Measurements from ENCODE around the gene FAM98A. TPM values are rescaled to one million over a fixed set of nuclear protein-coding genes. Genes with fewer than 3 reads are reported as not detected.

The FAM98A gene
- total RNA-seq, 2 donors from 2014 or later: 51.5 to 95.9 TPM

GRCh38 chr2:33607251-33607721, 8.2 kb upstream of the FAM98A start:
- H3K36me3 Mint-ChIP-seq: no peaks in the 10 kb centered on the region
- no peak overlapping the region for H3K27ac Mint-ChIP-seq
- no peak overlapping the region for H3K4me3 Mint-ChIP-seq
- peaks cover 6 to 7% of the 10 kb centered on the region in 2 donors for H3K27me3 Mint-ChIP-seq
- H3K4me1 Mint-ChIP-seq (ENCODE audit: low read depth in 2 of 2): no peaks in the 10 kb centered on the region
- no peaks in the 10 kb centered on the region for H3K9me3 Mint-ChIP-seq
- no peak for ATAC-seq
- DNase-seq (ENCODE audit: low spot score): no peak

- no peak for ATAC-seq
- Mint-ChIP-seq H3K27ac (no peak overlapping the region), H3K27me3 (peaks cover 6 to 7% of the 10 kb centered on the region in 2 donors), H3K4me3 (no peak overlapping the region), H3K4me1 (ENCODE audit: low read depth in 2 of 2) (no peaks in the 10 kb centered on the region), H3K9me3 (no peaks in the 10 kb centered on the region), H3K36me3 (no peaks in the 10 kb centered on the region)
- DNase-seq (ENCODE audit: low spot score): no peak
These were observed 7.5 kb upstream of the FAM98A start for GRCh38 chr2:33606622-33607021.

GRCh38 chr2:33606100-33606499, 7.0 kb upstream of the FAM98A start:
- Mint-ChIP-seq H3K27ac (no peak overlapping the region), H3K4me3 (no peak overlapping the region), H3K36me3 (no peaks in the 10 kb centered on the region), H3K9me3 (no peaks in the 10 kb centered on the region), H3K4me1 (ENCODE audit: low read depth in 2 of 2) (no peaks in the 10 kb centered on the region), H3K27me3 (peaks cover 6 to 7% of the 10 kb centered on the region in 2 donors)
- ATAC-seq (no peak), DNase-seq (ENCODE audit: low spot score) (no peak)

GRCh38 chr2:33605056-33605455, 6.0 kb upstream of the FAM98A start:
- DNase-seq (ENCODE audit: low spot score) (no peak), ATAC-seq (no peak)
- H3K36me3 Mint-ChIP-seq: no peaks in the 10 kb centered on the region
- no peaks in the 10 kb centered on the region for H3K4me1 Mint-ChIP-seq (ENCODE audit: low read depth in 2 of 2)
- no peak overlapping the region for H3K4me3 Mint-ChIP-seq
- no peaks in the 10 kb centered on the region for H3K9me3 Mint-ChIP-seq
- no peak overlapping the region for H3K27ac Mint-ChIP-seq
- peaks cover 6 to 7% of the 10 kb centered on the region in 2 donors for H3K27me3 Mint-ChIP-seq

- Mint-ChIP-seq H3K4me3 (no peak overlapping the region), H3K36me3 (peaks cover 3% of the 10 kb centered on the region), H3K27ac (no peak overlapping the region), H3K4me1 (ENCODE audit: low read depth in 2 of 2) (peaks cover 9 to 13% of the 10 kb centered on the region in 2 donors), H3K9me3 (no peaks in the 10 kb centered on the region), H3K27me3 (peaks cover 6 to 7% of the 10 kb centered on the region in 2 donors)
- no peak for ATAC-seq
- no peak for DNase-seq (ENCODE audit: low spot score)
These were observed 4.3 kb upstream of the FAM98A start for GRCh38 chr2:33603416-33603815.

GRCh38 chr2:33602201-33602830, 3.2 kb upstream of the FAM98A start:
- DNase-seq (ENCODE audit: low spot score) (no peak), ATAC-seq (no peak)
- H3K4me3 Mint-ChIP-seq: no peak overlapping the region
- H3K27me3 Mint-ChIP-seq: peaks cover 6 to 7% of the 10 kb centered on the region in 2 donors
- H3K4me1 Mint-ChIP-seq (ENCODE audit: low read depth in 2 of 2): peaks cover 15 to 24% of the 10 kb centered on the region in 2 donors
- no peak overlapping the region for H3K27ac Mint-ChIP-seq
- no peaks in the 10 kb centered on the region for H3K9me3 Mint-ChIP-seq
- peaks cover 5% of the 10 kb centered on the region for H3K36me3 Mint-ChIP-seq

- Mint-ChIP-seq H3K27me3 (peaks cover 3 to 6% of the 10 kb centered on the region in 2 donors), H3K36me3 (peaks cover 9% of the 10 kb centered on the region), H3K9me3 (no peaks in the 10 kb centered on the region), H3K4me1 (ENCODE audit: low read depth in 2 of 2) (peaks cover 15 to 34% of the 10 kb centered on the region in 2 donors), H3K4me3 (peak overlapping the region; percentile 97), H3K27ac (peak overlapping the region; percentile 82 to 91)
- ATAC-seq (no peak), DNase-seq (ENCODE audit: low spot score) (no peak)
These were observed 769 bp upstream of the FAM98A start for GRCh38 chr2:33599943-33600192.

GRCh38 chr2:33598561-33599174, 431 bp downstream of the FAM98A start:
- Mint-ChIP-seq H3K27me3 (peaks cover 3 to 6% of the 10 kb centered on the region in 2 donors), H3K4me3 (peak overlapping the region; percentile 97), H3K36me3 (peaks cover 11% of the 10 kb centered on the region), H3K4me1 (ENCODE audit: low read depth in 2 of 2) (peaks cover 15 to 37% of the 10 kb centered on the region in 2 donors), H3K27ac (peak overlapping the region; percentile 82 to 91), H3K9me3 (no peaks in the 10 kb centered on the region)
- peak; percentile 20 to 62 for ATAC-seq
- no peak for DNase-seq (ENCODE audit: low spot score)

GRCh38 chr2:33597026-33597425, 2.1 kb downstream of the FAM98A start:
- H3K4me1 Mint-ChIP-seq (ENCODE audit: low read depth in 2 of 2): peaks cover 23 to 44% of the 10 kb centered on the region in 2 donors
- ATAC-seq (no peak), DNase-seq (ENCODE audit: low spot score) (no peak)
- no peaks in the 10 kb centered on the region for H3K27me3 Mint-ChIP-seq
- peak overlapping the region; percentile 97 for H3K4me3 Mint-ChIP-seq
- H3K36me3 Mint-ChIP-seq: peaks cover 20% of the 10 kb centered on the region
- H3K9me3 Mint-ChIP-seq: no peaks in the 10 kb centered on the region
- no peak overlapping the region for H3K27ac Mint-ChIP-seq

GRCh38 chr2:33595385-33595784, 3.7 kb downstream of the FAM98A start:
- Mint-ChIP-seq H3K27me3 (no peaks in the 10 kb centered on the region), H3K4me3 (no peak overlapping the region), H3K36me3 (peaks cover 28% of the 10 kb centered on the region), H3K4me1 (ENCODE audit: low read depth in 2 of 2) (peaks cover 23 to 49% of the 10 kb centered on the region in 2 donors), H3K27ac (no peak overlapping the region), H3K9me3 (no peaks in the 10 kb centered on the region)
- no peak for DNase-seq (ENCODE audit: low spot score)
- no peak for ATAC-seq

- Mint-ChIP-seq H3K4me1 (ENCODE audit: low read depth in 2 of 2) (peaks cover 7 to 16% of the 10 kb centered on the region in 2 donors), H3K27me3 (no peaks in the 10 kb centered on the region), H3K27ac (no peak overlapping the region), H3K9me3 (no peaks in the 10 kb centered on the region), H3K36me3 (peaks cover 35% of the 10 kb centered on the region), H3K4me3 (no peak overlapping the region)
- no peak for DNase-seq (ENCODE audit: low spot score)
- no peak for ATAC-seq
These were observed 9.7 kb downstream of the FAM98A start for GRCh38 chr2:33589444-33589843.

- Mint-ChIP-seq H3K4me3 (no peak overlapping the region), H3K36me3 (peaks cover 35% of the 10 kb centered on the region)
These were observed 10.9 kb downstream of the FAM98A start for GRCh38 chr2:33588232-33588631.

GRCh38 chr2:33586766-33587165, 12.3 kb downstream of the FAM98A start:
- DNase-seq (ENCODE audit: low spot score) (no peak), ATAC-seq (no peak)
- Mint-ChIP-seq H3K4me1 (ENCODE audit: low read depth in 2 of 2) (peaks cover 0 to 16% of the 10 kb centered on the region in 2 donors), H3K9me3 (no peaks in the 10 kb centered on the region), H3K4me3 (no peak overlapping the region), H3K27me3 (no peaks in the 10 kb centered on the region), H3K27ac (no peak overlapping the region), H3K36me3 (peaks cover 31% of the 10 kb centered on the region)

More at GRCh38 chr2:33588232-33588631, 10.9 kb downstream of the FAM98A start:
- H3K27me3 Mint-ChIP-seq: no peaks in the 10 kb centered on the region
- no peak for ATAC-seq
- no peaks in the 10 kb centered on the region for H3K9me3 Mint-ChIP-seq
- H3K27ac Mint-ChIP-seq: no peak overlapping the region
- peaks cover 4 to 16% of the 10 kb centered on the region in 2 donors for H3K4me1 Mint-ChIP-seq (ENCODE audit: low read depth in 2 of 2)
- DNase-seq (ENCODE audit: low spot score): no peak

GRCh38 chr2:33583194-33583938, 15.7 kb downstream of the FAM98A start:
- H3K27ac Mint-ChIP-seq: no peak overlapping the region
- no peak for DNase-seq (ENCODE audit: low spot score)
- H3K27me3 Mint-ChIP-seq: no peaks in the 10 kb centered on the region
- peaks cover 4 to 7% of the 10 kb centered on the region in 2 donors for H3K4me1 Mint-ChIP-seq (ENCODE audit: low read depth in 2 of 2)
- ATAC-seq: no peak
- H3K9me3 Mint-ChIP-seq: no peaks in the 10 kb centered on the region
- H3K4me3 Mint-ChIP-seq: no peak overlapping the region
- peaks cover 18% of the 10 kb centered on the region for H3K36me3 Mint-ChIP-seq
